HUES48 (cell line): Measurements from ENCODE around the gene KRTAP12-3.
"Not testable (repeated sequence)": the region's sequence is repeated elsewhere in the genome, so short reads cannot be mapped to it uniquely, and the experiment has no call there.

Source experiments
- H3K27ac ChIP-seq: one replicate; pipeline ENCODE4 v1.7.0; 2013; ENCODE audit warnings: low read depth, low read length, inconsistent platforms
- H3K27me3 ChIP-seq: 2 replicates; pipeline ENCODE4 v1.6.1; 2013; ENCODE audit warnings: mild to moderate bottlenecking, low read length; ENCODE audit not compliant: control insufficient read depth, insufficient read depth
- H3K36me3 ChIP-seq: 2 replicates; pipeline ENCODE4 v1.6.1; 2013; ENCODE audit warnings: low read length; ENCODE audit not compliant: control insufficient read depth, insufficient read depth
- H3K4me1 ChIP-seq: 2 replicates; pipeline ENCODE4 v1.6.1; 2013; ENCODE audit warnings: mild to moderate bottlenecking, low read length; ENCODE audit not compliant: control insufficient read depth, insufficient read depth
- H3K4me3 ChIP-seq: 2 replicates; pipeline ENCODE4 v1.5.1; 2013; ENCODE audit warnings: mild to moderate bottlenecking, low read depth, low read length
- H3K9ac ChIP-seq: 2 replicates; pipeline ENCODE4 v1.6.1; 2013; ENCODE audit warnings: mild to moderate bottlenecking, low read depth, low read length, moderate library complexity
- H3K9me3 ChIP-seq: 2 replicates; pipeline ENCODE4 v1.6.1; 2013; ENCODE audit warnings: low read length; ENCODE audit not compliant: control insufficient read depth, insufficient read depth

Gene KRTAP12-3

DNA sequence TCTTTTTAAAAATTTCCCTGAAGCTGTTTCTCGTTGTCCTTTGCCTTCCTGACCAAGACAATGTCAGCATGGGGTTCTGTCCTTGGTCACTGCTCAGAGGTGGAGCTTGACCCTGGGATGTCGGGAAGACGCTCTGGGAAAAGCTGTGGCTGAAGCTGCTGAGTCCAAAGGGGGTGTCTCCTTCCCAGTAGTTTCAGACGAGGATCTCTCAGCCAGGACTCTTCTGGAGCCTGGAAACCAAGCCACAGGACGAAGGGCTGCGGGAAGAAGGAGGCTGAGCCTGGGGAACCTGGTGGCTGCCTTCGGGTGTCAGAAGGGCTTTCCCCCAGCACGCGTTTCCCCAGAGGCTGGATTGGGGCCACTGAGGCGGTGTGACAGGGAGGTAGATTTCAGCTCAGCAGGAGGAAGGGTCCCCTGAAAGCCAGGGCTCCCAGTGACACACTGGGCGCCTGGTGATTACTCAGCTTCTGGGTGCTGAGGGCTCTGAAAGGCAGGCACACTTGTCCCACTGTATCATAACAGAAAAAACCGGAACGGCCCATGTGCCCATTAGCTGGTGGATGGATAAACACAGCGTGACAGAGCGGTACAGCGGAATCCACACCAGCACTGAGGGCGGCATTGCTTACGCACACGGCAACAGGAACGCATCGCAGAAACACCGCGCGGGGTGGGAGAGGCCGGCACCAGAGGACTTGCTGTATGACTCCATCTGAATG is 29.3 kb downstream of the KRTAP12-3 start:
- Histone ChIP-seq H3K27ac (peak overlapping the region; percentile 64), H3K27me3 (no peaks in the 10 kb centered on the region), H3K9ac (no peak overlapping the region), H3K4me1 (peaks cover 17% of the 10 kb centered on the region), H3K36me3 (no peaks in the 10 kb centered on the region), H3K9me3 (no peaks in the 10 kb centered on the region), H3K4me3 (no peak overlapping the region)

DNA sequence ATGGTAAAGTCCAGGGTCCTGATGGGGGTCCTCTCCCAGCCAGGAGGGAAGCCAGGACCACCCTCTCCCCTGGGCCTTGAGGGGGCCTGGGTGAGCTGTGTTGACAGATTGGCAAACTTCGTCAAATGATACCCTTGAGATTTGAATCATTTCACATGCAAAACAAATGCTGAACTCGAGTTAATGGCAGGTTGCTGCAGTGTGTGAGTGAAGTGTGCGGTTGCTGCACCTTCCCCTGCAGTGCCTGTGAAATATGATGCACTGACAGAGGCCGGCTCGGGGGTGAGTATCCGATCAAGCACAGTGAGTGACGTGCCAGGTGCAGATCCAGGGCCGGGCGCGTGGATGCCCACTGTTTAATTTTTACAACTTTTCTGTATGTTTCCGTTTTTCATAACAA is 29.9 kb downstream of the KRTAP12-3 start:
- H3K4me3 ChIP-seq: no peak overlapping the region
- no peaks in the 10 kb centered on the region for H3K9me3 ChIP-seq
- H3K36me3 ChIP-seq: no peaks in the 10 kb centered on the region
- no peaks in the 10 kb centered on the region for H3K27me3 ChIP-seq
- H3K4me1 ChIP-seq: peaks cover 17% of the 10 kb centered on the region
- no peak overlapping the region for H3K27ac ChIP-seq
- no peak overlapping the region for H3K9ac ChIP-seq

DNA sequence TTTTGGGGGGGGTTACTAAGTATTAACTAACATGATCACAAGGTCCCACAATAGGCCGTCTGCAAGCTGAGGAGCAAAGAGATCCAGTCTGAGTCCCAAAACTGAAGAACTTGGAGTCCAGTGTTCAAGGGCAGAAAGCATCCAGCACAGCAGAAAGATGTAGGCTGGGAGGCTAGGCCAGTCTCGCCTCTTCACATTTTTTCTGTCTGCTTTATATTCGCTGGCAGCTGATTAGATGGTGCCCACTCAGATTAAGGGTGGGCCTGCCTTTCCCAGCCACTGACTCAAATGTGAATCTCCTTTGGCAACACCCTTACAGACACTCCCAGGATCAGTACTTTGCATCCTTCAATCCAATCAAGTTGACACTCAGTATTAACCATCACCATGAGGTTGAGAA is 32.0 kb downstream of the KRTAP12-3 start:
- H3K27ac ChIP-seq, H3K36me3 ChIP-seq, H3K4me3 ChIP-seq, H3K9me3 ChIP-seq, H3K9ac ChIP-seq, H3K27me3 ChIP-seq: not testable (repeated sequence)
- H3K4me1 ChIP-seq: peaks cover 17% of the 10 kb centered on the region

DNA sequence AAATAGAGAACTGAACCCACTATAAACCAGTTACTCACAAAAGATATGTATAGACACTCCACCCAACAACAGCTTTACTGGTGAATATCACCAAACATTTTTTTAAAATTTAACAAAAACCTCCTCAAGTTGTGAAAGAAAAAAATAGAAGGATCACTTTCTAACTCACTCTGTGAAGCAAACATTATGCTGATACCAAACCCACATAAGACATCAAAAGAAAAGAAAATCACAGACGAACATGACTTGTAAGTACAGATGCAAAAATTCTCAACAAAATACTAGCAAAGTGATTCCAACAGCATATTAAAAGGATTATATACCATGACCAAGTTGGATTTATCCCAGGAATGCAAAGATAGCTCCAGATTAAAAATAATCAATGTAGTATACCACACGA is 34.0 kb downstream of the KRTAP12-3 start:
- Histone ChIP-seq H3K36me3 (no peaks in the 10 kb centered on the region), H3K27ac (no peak overlapping the region), H3K4me1 (peaks cover 13% of the 10 kb centered on the region), H3K4me3 (no peak overlapping the region), H3K27me3 (no peaks in the 10 kb centered on the region), H3K9me3 (peaks cover 3% of the 10 kb centered on the region), H3K9ac (no peak overlapping the region)

DNA sequence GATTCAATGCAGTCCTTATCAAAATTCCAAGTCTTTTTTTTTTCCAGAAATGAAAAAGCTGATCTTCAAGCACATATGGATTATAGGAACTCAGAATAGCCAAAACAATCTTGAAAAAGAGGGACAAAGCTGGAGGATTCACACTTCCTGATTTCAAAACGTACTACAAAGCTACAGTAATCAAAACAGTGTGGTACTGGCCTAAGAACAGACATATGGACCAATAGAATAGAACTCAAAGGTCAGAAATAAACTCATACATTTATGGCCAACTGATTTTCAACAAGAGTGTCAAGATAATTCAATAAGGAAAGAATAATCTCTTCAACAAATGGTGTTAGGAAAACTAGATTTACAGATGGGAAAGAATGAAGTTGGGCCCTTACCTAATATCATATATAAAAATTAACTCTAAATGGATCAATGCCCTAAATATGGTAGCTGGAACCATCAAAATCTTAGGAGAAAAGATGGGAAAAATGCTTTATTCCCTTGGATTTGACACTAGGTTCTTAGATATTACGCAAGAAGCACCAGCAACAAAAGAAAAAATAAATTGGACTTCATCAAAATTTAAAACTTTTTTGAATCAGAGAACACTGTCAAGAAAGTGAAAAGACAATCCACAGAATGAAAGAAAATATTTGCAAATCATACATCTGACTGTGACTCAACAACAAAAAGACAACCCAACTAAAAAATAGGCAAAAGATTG is 35.2 kb downstream of the KRTAP12-3 start:
- Histone ChIP-seq H3K4me3 (no peak overlapping the region), H3K36me3 (no peaks in the 10 kb centered on the region), H3K27ac (no peak overlapping the region), H3K4me1 (peaks cover 11% of the 10 kb centered on the region), H3K9me3 (peaks cover 3% of the 10 kb centered on the region), H3K9ac (no peak overlapping the region), H3K27me3 (no peaks in the 10 kb centered on the region)

DNA sequence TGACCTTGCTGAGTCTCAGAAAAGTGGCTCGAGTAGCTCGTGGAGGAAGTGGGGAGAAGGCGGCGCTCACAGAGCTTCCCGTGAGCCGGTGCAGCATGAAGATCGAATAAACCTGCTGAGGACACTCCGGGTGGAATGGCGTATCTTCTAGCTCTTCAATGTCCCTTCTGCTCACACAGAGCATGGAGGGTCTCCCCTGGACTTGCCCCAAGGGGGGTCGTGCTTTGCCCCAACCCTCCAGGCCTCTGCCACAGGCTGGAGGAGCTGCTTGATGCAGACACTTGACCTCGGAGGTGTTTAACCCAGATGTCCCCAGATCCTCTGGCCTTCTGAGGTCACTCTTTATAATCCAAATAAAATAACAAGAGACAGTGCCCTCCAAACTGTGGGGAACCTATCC is 37.0 kb downstream of the KRTAP12-3 start:
- H3K27ac ChIP-seq: no peak overlapping the region

DNA sequence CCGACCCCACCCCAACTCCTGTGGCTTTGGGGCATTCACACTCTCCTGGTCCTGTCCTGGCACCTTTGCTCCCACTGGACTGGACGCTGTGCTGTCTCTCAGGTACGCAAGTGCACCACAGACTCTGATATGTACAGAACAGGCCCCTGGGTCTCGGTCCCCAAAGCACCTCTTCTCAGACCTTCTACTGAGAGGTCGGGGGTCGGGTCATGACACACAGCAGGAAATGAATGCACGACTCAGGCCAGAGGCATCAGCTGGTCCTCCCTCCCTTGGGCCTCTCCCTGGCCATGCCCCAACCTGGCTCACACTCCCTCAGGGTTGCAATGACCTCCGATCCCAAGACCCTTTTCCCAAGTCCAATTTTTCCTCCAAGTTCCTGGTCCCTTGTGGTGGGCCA is 37.5 kb downstream of the KRTAP12-3 start:
- Histone ChIP-seq H3K4me1 (peaks cover 21% of the 10 kb centered on the region), H3K27me3 (no peaks in the 10 kb centered on the region), H3K36me3 (no peaks in the 10 kb centered on the region), H3K4me3 (no peak overlapping the region), H3K9ac (no peak overlapping the region), H3K9me3 (peaks cover 3% of the 10 kb centered on the region), H3K27ac (no peak overlapping the region)

More for the DNA sequence above, 37.0 kb downstream of the KRTAP12-3 start:
- H3K4me3 ChIP-seq: no peak overlapping the region
- H3K27me3 ChIP-seq: no peaks in the 10 kb centered on the region
- no peak overlapping the region for H3K9ac ChIP-seq
- H3K36me3 ChIP-seq: no peaks in the 10 kb centered on the region
- peaks cover 3% of the 10 kb centered on the region for H3K9me3 ChIP-seq
- peaks cover 21% of the 10 kb centered on the region for H3K4me1 ChIP-seq

DNA sequence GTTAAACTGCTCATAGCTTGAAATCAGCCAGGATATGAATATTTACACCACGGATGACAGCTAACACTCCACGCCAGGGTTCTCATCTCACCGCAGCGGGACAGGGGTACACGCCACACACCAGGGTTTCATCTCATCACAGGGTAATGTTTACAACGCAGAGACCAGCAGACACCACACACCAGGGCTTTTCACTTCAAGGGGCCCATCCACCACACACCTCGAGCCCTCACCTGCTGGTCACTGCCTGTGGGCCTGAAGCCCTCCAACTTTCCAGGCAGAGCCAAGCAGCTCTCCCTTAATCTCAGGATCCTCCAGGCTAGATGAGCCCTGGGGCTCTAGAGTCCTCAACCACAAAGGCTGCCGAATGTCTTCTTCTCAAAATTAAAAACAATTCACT is 37.9 kb downstream of the KRTAP12-3 start:
- Histone ChIP-seq H3K27ac (no peak overlapping the region), H3K9ac (no peak overlapping the region), H3K36me3 (no peaks in the 10 kb centered on the region), H3K9me3 (peaks cover 3% of the 10 kb centered on the region), H3K4me3 (no peak overlapping the region), H3K27me3 (no peaks in the 10 kb centered on the region), H3K4me1 (peaks cover 21% of the 10 kb centered on the region)

DNA sequence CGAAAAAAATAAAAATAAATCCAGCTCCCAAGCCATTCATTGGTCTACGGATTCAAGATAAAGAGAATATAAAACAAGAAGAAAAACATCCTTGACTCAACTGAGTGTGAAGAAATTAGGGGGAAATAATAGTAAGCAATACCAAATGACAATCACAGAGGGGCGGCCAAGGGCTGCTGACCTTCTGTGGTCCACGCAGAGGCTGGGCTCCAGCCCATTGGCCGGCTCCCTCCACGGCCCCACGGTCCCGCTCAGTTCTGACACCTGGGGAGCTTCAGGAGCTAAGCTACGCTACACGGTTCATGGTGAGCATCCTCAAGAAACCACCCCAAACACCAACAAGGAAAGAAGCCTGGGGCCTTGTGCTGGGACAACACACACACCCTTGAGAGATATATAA is 38.8 kb downstream of the KRTAP12-3 start:
- H3K36me3 ChIP-seq: no peaks in the 10 kb centered on the region
- H3K27me3 ChIP-seq: no peaks in the 10 kb centered on the region

DNA sequence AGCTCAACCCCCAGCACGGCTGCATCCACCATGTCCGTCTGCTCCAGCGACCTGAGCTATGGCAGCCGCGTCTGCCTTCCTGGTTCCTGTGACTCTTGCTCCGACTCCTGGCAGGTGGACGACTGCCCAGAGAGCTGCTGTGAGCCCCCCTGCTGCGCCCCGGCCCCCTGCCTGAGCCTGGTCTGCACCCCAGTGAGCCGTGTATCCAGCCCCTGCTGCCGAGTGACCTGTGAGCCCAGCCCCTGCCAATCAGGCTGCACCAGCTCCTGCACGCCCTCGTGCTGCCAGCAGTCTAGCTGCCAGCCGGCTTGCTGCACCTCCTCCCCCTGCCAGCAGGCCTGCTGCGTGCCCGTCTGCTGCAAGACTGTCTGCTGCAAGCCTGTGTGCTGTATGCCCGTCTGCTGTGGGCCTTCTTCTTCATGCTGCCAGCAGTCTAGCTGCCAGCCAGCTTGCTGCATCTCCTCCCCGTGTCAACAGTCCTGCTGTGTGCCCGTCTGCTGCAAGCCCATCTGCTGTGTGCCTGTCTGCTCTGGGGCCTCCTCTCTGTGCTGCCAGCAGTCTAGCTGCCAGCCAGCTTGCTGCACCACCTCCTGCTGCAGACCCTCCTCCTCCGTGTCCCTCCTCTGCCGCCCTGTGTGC is 39.6 kb downstream of the KRTAP12-3 start, which contains the start of gene KRTAP10-12:
TSS of gene KRTAP10-12 (plus strand) at position 1 of the 639 bp plus-strand sequence. CDS start at position 31, 30 bp downstream.
- H3K9me3 ChIP-seq, H3K27me3 ChIP-seq, H3K4me3 ChIP-seq, H3K36me3 ChIP-seq, H3K9ac ChIP-seq, H3K27ac ChIP-seq: not testable (repeated sequence)
- peaks cover 30% of the 10 kb centered on the region for H3K4me1 ChIP-seq

More for the DNA sequence above, 38.8 kb downstream of the KRTAP12-3 start:
- H3K4me1 ChIP-seq: peaks cover 23% of the 10 kb centered on the region
- H3K9me3 ChIP-seq: peaks cover 3% of the 10 kb centered on the region
- H3K9ac ChIP-seq: no peak overlapping the region
- no peak overlapping the region for H3K4me3 ChIP-seq
- no peak overlapping the region for H3K27ac ChIP-seq
